Activated CD4-positive, alpha-beta T cell treated with anti-CD3 and anti-CD28 coated beads, Interleukin-2, Interleukin-4, amounts not matched to agents 100 ng/mL and 50 ng/mL, durations not matched to agents 16 hours and 8 hours (primary cell): ENCODE measurements around the gene ZBTB22.

Experiments
- DNase-seq: peaks from one replicate; pipeline ENCODE4 v3.0.0-alpha.2; 2020; ENCODE audit warnings: low spot score

Gene ZBTB22

GRCh38 chr6:33278810-33279209 is 38.7 kb downstream of the ZBTB22 start:
- no peak for DNase-seq

DNA sequence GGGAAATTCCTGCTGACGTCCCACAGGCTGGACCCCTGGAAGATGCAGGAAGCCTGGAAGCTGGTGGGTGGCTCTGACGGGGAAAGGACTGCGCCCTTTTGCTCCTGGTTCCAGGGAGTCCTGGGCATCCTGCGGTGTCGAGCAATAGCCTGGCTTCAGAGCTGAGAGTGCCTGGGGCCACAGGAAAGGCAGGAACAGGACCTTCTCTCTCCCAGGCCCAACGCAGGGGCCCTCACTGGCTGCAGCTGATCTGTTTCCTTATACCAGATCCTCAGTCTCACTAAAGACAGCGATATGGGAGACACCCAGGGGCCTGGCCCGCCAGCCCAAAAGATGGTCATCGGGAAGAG is 39.2 kb downstream of the ZBTB22 start:
- no peak for DNase-seq

DNA sequence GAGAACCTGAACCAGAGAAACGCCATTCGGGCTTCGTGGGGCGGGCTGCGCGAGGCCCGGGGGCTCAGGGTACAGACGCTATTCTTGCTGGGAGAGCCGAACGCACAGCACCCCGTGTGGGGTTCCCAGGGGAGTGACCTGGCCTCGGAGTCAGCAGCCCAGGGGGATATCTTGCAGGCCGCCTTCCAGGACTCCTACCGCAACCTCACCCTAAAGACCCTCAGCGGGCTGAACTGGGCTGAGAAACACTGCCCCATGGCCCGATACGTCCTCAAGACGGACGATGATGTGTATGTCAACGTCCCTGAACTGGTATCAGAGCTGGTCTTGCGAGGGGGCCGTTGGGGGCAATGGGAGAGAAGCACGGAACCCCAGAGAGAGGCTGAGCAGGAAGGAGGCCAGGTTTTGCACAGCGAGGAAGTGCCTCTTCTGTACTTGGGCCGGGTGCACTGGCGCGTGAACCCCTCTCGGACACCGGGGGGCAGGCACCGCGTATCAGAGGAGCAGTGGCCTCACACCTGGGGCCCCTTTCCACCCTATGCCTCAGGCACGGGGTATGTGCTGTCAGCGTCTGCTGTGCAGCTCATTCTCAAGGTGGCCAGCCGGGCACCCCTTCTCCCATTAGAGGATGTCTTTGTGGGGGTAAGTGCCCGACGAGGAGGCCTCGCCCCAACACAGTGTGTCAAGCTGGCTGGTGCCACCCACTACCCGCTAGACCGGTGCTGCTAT is 39.7 kb downstream of the ZBTB22 start:
- DNase-seq = peak; percentile 33

DNA sequence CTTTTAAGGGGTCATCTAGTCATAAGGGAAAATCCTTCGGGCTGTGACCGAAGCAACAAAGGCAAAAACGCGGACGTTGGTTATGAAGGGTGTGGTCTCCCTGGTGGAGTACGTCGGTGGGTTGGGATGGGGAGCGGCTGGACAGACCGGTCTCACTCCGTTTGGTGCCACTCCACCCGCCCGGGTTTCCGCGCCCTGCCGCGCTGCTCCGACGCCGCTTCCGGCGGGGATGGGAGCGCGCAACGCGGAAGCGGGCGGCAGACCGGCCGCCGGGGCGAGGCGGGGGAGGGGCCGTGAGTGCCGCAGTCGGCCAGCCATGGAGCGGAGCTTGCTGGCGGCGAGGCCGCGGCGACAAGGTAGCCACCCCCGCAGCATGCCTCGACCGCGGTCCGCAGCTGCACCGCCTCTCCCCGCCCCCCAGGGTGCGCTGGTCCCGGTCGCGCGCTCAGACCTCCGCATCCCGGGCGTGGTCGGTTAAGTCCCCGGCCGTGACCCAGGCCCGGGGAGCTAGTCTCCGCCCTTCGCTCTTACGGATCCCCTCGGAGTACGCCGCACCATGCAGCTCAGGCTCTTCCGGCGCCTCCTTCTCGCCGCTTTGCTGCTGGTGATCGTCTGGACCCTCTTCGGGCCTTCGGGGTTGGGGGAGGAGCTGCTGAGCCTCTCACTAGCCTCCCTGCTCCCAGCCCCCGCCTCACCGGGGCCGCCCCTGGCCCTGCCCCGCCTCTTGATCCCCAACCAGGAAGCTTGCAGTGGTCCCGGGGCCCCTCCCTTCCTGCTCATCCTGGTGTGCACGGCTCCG is 40.5 kb downstream of the ZBTB22 start, which contains the start of gene B3GALT4:
Gene B3GALT4 (plus strand): TSS at position 260 of the 799 bp plus-strand sequence. CDS start 297 bp downstream, at position 557.
- peak; percentile 83 for DNase-seq

GRCh38 chr6:33276581-33276863 is 41.0 kb downstream of the ZBTB22 start:
- no peak for DNase-seq

- peak; percentile 33 for DNase-seq
Measured at GRCh38 chr6:33275795-33276580, 41.6 kb downstream of the ZBTB22 start.

GRCh38 chr6:33273924-33274902 is 43.3 kb downstream of the ZBTB22 start:
- no peak for DNase-seq

DNA sequence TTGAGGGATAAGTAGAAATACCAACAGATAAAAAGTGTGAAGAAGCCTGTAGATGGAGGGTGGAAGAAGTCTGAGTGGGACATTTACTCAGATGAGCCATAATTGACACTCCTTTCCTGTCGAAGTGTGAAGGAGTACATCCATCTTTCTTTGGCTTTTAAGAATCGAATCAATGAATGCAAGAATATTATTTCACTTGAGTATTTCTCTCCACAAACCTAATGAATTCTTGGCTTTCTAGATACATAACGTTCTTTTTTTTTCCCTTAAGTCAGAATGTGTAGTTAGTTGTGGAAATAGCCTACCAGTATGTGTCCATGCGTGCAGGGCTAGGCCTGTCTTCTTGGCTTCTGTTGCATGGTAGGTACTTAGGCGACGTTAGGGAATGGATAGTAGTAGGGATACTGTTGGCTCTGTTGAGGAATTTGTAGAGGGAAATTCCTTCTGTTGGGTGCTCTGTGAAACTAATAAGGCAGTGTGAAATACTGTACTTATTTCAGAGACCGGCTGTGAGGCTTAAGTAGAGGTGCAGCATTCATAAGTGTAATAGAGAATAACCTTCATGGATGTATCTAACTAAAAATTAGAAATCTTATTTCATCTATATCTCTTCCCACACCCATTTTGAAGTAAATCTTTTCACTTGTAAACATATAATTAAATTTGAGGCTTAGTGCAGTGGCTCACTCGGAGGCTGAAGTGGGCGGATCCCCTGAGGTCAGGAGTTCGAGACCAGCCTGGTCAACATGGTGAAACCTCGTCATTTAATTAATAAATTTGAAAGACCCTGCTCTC is 44.2 kb downstream of the ZBTB22 start:
- DNase-seq = no peak

DNA sequence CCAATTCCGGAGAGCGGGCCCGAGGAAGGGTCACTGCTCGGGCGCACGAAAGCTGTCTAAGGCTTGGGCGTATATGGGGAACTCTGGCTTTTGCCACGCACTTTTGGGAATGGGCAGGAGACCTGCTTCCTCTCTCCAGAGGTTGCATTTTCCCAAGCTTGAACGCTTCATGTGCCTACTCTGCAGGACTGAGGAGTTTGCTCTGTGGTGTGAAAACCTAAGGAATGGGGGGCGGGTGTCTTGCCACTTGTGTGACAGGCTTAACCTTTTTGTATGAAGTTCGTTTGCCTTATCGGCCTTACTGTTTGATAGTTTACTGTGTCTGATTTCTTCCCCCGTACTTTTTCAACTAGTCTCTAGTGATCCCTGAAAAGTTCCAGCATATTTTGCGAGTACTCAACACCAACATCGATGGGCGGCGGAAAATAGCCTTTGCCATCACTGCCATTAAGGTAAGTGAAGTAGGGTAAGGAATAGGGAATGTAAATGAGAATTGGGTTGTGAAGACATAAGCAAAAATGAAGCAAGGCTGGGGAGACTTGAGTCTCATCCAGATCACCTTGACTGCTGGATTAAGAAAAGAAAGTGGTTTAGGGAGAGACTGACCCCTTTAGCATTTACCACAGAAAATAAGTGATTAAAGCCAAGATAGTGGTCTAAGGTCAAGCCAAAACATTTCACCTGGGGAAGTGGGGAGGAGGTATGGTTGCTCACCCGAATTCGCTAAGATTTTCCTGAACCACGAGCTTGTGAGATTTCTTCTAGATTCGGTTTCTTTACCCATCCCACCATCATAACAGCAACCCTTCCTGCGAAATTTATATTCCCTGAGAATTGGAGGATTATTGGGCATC is 45.0 kb downstream of the ZBTB22 start:
- no peak for DNase-seq

GRCh38 chr6:33271468-33272274 is 45.9 kb downstream of the ZBTB22 start, which contains the start of the genes RPS18 and VPS52:
Gene RPS18 (plus strand): TSS chr6:33272075. CDS start chr6:33272120, 45 bp downstream.
Gene VPS52 (minus strand): TSS chr6:33271876. CDS start chr6:33271675, 201 bp downstream.
- DNase-seq = peak; percentile 97

GRCh38 chr6:33271117-33271467 is 46.5 kb downstream of the ZBTB22 start:
- no peak for DNase-seq
